ENCODE data around the gene ARHGEF7.

GRCh38 chr13:111329641-111330040, 214.5 kb downstream of the ARHGEF7 start:
- TF ChIP-seq CTCF (IDR thresholded peaks at IDR 0.05; ENCODE audit: insufficient read depth, low read length, poor library complexity, severe bottlenecking) (no peak), EZH2phosphoT487 (conservative IDR thresholded peaks at IDR 0.05; ENCODE audit: low read length) (no peak)

Data from SU-DHL-6 (cell line).